H1 (cell line): Measurements from ENCODE around the gene TRMT61B. TPM values are rescaled to one million over a fixed set of nuclear protein-coding genes. Genes with fewer than 3 reads are reported as not detected.
A peak's percentile ranks its signal among the peaks of the same experiment; 100 is the strongest.

Experiments used
- CTCF ChIA-PET: fragments of 300-600 bp; sonication (Branson Sonifier 250); formaldehyde crosslinking; loops from one replicate; lab custom pipeline; 2021; ENCODE audit not compliant: partially characterized antibody; lab: Charles Lee
- POLR2A ChIA-PET: fragments of 300-600 bp; sonication (Branson Sonifier 250); formaldehyde crosslinking; loops from one replicate; lab custom pipeline; 2021; ENCODE audit warnings: inconsistent platforms; ENCODE audit not compliant: partially characterized antibody; lab: Charles Lee
- DNase-seq, 2 experiments: peaks; one replicate each; pipeline versions ENCODE4 v3.0.0 to v3.0.0-alpha.2; 2010 to 2022; ENCODE audit warnings: low spot score in 2 of 2, low read depth in 1 of 2, mixed read lengths in 1 of 2
- FAIRE-seq: peaks from 2 replicates; lab custom pipeline; 2011; peaks lifted over from hg19 to GRCh38; lab: Jason Lieb, UNC
- H2AFZ ChIP-seq: 2 replicates; pipeline ENCODE4 v1.8.1; 2012; ENCODE audit warnings: low read length, inconsistent platforms
- H2AK5ac ChIP-seq: 2 replicates; pipeline ENCODE4 v1.6.1; 2013; ENCODE audit warnings: low read depth, low read length
- H2BK120ac ChIP-seq: replicated peaks from 2 replicates; pipeline ENCODE3; 2013; ENCODE audit warnings: low read depth, low read length, inconsistent platforms
- H2BK12ac ChIP-seq: 2 replicates; pipeline ENCODE4 v1.6.1; 2013; ENCODE audit warnings: low read depth, low read length
- H2BK15ac ChIP-seq: 2 replicates; pipeline ENCODE4 v1.6.1; 2013; ENCODE audit warnings: low read length
- H2BK20ac ChIP-seq: 2 replicates; pipeline ENCODE4 v1.6.1; 2013; ENCODE audit warnings: low read length
- H2BK5ac ChIP-seq: 2 replicates; pipeline ENCODE4 v1.6.1; 2013; ENCODE audit warnings: low read depth, low read length
- H3K14ac ChIP-seq: 2 replicates; pipeline ENCODE4 v1.6.1; 2013; ENCODE audit warnings: inconsistent platforms; ENCODE audit not compliant: insufficient read length
- H3K18ac ChIP-seq: 2 replicates; pipeline ENCODE4 v1.6.1; 2013; ENCODE audit warnings: low read length; ENCODE audit errors: extremely low read depth
- H3K23ac ChIP-seq: 2 replicates; pipeline ENCODE4 v1.6.1; 2013; ENCODE audit warnings: inconsistent platforms; ENCODE audit not compliant: insufficient read length
- H3K23me2 ChIP-seq: 2 replicates; pipeline ENCODE4 v1.6.1; 2013; ENCODE audit warnings: low read depth, low read length
- H3K27ac ChIP-seq: 2 replicates; pipeline ENCODE4 v1.6.1; 2011; ENCODE audit warnings: low read depth, low read length, inconsistent platforms
- H3K27me3 ChIP-seq, 4 experiments: replicated peaks in 1 of 4; 1 replicate in 1 of 4; 2 replicates in 3 of 4; pipeline versions ENCODE4 v1.6.1 to v1.8.1; 2011 to 2013; ENCODE audit warnings: low read length in 3 of 4, mild to moderate bottlenecking in 3 of 4, inconsistent platforms in 2 of 4, mixed read lengths in 2 of 4, moderate library complexity in 1 of 4; ENCODE audit not compliant: control insufficient read depth in 3 of 4, insufficient read depth in 3 of 4; ENCODE audit errors: extremely low read depth in 1 of 4
- H3K36me3 ChIP-seq, 4 experiments: 2 replicates each; pipeline versions ENCODE4 v1.6.1 to v1.8.1; 2011 to 2013; ENCODE audit warnings: mild to moderate bottlenecking in 4 of 4, low read length in 3 of 4, moderate library complexity in 2 of 4, control low read depth in 1 of 4, inconsistent platforms in 1 of 4; ENCODE audit not compliant: insufficient read depth in 4 of 4, control insufficient read depth in 2 of 4
- H3K4ac ChIP-seq: replicated peaks from 2 replicates; pipeline ENCODE3; 2013; ENCODE audit warnings: low read length, low read depth, mixed read lengths, inconsistent platforms; ENCODE audit not compliant: insufficient read length
- H3K4me1 ChIP-seq, 4 experiments: replicated peaks in 1 of 4; 1 replicate in 1 of 4; 2 replicates in 3 of 4; pipeline versions ENCODE4 v1.6.1 to v1.8.1; 2011 to 2013; ENCODE audit warnings: low read length in 3 of 4, inconsistent platforms in 2 of 4, mixed read lengths in 1 of 4; ENCODE audit not compliant: insufficient read depth in 4 of 4, control insufficient read depth in 3 of 4
- H3K4me2 ChIP-seq, 2 experiments: 2 replicates each; pipeline versions ENCODE4 v1.6.1 to v1.8.1; 2011 to 2013; ENCODE audit warnings: low read depth in 2 of 2, low read length in 2 of 2, control low read depth in 1 of 2, inconsistent platforms in 1 of 2, mild to moderate bottlenecking in 1 of 2; ENCODE audit not compliant: insufficient read depth in 1 of 2
- H3K4me3 ChIP-seq, 4 experiments: fragments of 200-600, 300-600 bp in 1 of 4; sonication (generic), shearing (Covaris generic), sonication (Bioruptor Twin) in 1 of 4; 2 replicates each; pipeline versions ENCODE4 v1.5.1 to v1.8.1; 2011 to 2016; ENCODE audit warnings: low read length in 4 of 4, low read depth in 3 of 4, control low read depth in 2 of 4, inconsistent platforms in 2 of 4, mild to moderate bottlenecking in 2 of 4, mixed read lengths in 1 of 4, moderate library complexity in 1 of 4; ENCODE audit not compliant: insufficient read depth in 2 of 4; ENCODE audit errors: extremely low read depth in 1 of 4
- H3K56ac ChIP-seq: replicated peaks from 2 replicates; pipeline ENCODE3; 2013; ENCODE audit warnings: low read depth, mild to moderate bottlenecking, mixed read lengths, low read length, inconsistent platforms; ENCODE audit not compliant: insufficient read length
- H3K79me1 ChIP-seq: 2 replicates; pipeline ENCODE4 v1.6.1; 2013; ENCODE audit warnings: low read depth, low read length, control low read depth
- H3K79me2 ChIP-seq, 2 experiments: 2 replicates each; pipeline versions ENCODE4 v1.6.1 to v1.8.1; 2012 to 2013; ENCODE audit warnings: low read length in 2 of 2, mild to moderate bottlenecking in 2 of 2, inconsistent platforms in 1 of 2; ENCODE audit not compliant: insufficient read depth in 2 of 2, control insufficient read depth in 1 of 2
- H3K9ac ChIP-seq, 4 experiments: replicated peaks in 1 of 4; 1 replicate in 1 of 4; 2 replicates in 3 of 4; pipeline versions ENCODE4 v1.6.1 to v1.8.1; 2011 to 2013; ENCODE audit warnings: low read depth in 3 of 4, low read length in 3 of 4, control low read depth in 2 of 4, mild to moderate bottlenecking in 2 of 4, moderate library complexity in 2 of 4, inconsistent platforms in 1 of 4; ENCODE audit errors: extremely low read depth in 1 of 4
- H3K9me3 ChIP-seq, 2 experiments: 2 replicates each; pipeline versions ENCODE4 v1.6.1 to v1.8.1; 2012 to 2013; ENCODE audit warnings: mild to moderate bottlenecking in 2 of 2, moderate library complexity in 2 of 2, control low read depth in 1 of 2, inconsistent platforms in 1 of 2, low read depth in 1 of 2, low read length in 1 of 2, mixed read lengths in 1 of 2; ENCODE audit not compliant: insufficient read depth in 2 of 2
- H4K20me1 ChIP-seq, 2 experiments: replicated peaks in 1 of 2; 2 replicates each; pipeline versions ENCODE3 to v1.8.1; 2011 to 2013; ENCODE audit warnings: inconsistent platforms in 2 of 2, low read length in 2 of 2, mild to moderate bottlenecking in 1 of 2; ENCODE audit not compliant: insufficient read depth in 2 of 2, control insufficient read depth in 1 of 2
- H4K5ac ChIP-seq: 2 replicates; pipeline ENCODE4 v1.6.1; 2013; ENCODE audit warnings: low read length, low read depth, mixed read lengths, inconsistent platforms; ENCODE audit not compliant: insufficient read length
- H4K8ac ChIP-seq: 2 replicates; pipeline ENCODE4 v1.8.0; 2013; ENCODE audit warnings: mild to moderate bottlenecking, moderate library complexity, low read length, inconsistent platforms; ENCODE audit not compliant: insufficient read depth; ENCODE audit errors: extremely low read depth
- H4K91ac ChIP-seq: replicated peaks from 2 replicates; pipeline ENCODE3; 2013; ENCODE audit warnings: low read length, mixed read lengths, inconsistent platforms; ENCODE audit not compliant: insufficient read length
- BRCA1 ChIP-seq: IDR thresholded peaks from 2 replicates; pipeline ENCODE4 v1.6.1; 2012; ENCODE audit warnings: low read depth, low read length, improper control_type of control experiment
- CBX5 ChIP-seq: fragments of 300-800, 300-1000 bp; sonication (generic); IDR thresholded peaks from 2 replicates; pipeline ENCODE4 v1.7.1; 2016; ENCODE audit warnings: antibody characterized with exemption, low read length, low read depth
- EP300 ChIP-seq, 2 experiments: IDR thresholded peaks; 1 replicate in 1 of 2; 2 replicates in 1 of 2; pipeline ENCODE4 v1.6.1; 2011 to 2012; ENCODE audit warnings: low read depth in 2 of 2, low read length in 2 of 2, mild to moderate bottlenecking in 2 of 2, borderline replicate concordance in 1 of 2, inconsistent platforms in 1 of 2, moderate library complexity in 1 of 2
- GTF2F1 ChIP-seq: IDR thresholded peaks from 2 replicates; pipeline ENCODE4 v1.6.1; 2012; ENCODE audit warnings: low read depth, low read length, improper control_type of control experiment, borderline replicate concordance
- RAD21 ChIP-seq, 2 experiments: IDR thresholded peaks in 1 of 2; conservative IDR thresholded peaks in 1 of 2; 2 replicates each; pipeline ENCODE4 v1.6.1; 2011; ENCODE audit warnings: low read depth in 2 of 2, low read length in 2 of 2, improper control_type of control experiment in 1 of 2, inconsistent platforms in 1 of 2, mild to moderate bottlenecking in 1 of 2, moderate library complexity in 1 of 2
- SIRT6 ChIP-seq: IDR thresholded peaks from one replicate; pipeline ENCODE4 v1.7.1; 2012; ENCODE audit warnings: low read length, inconsistent platforms
- SUZ12 ChIP-seq: fragments of 200-600 bp; sonication (generic); IDR thresholded peaks from 2 replicates; pipeline ENCODE4 v1.6.1; 2012; ENCODE audit warnings: mild to moderate bottlenecking, inconsistent platforms, low read length, moderate library complexity, mixed read lengths
- TAF7 ChIP-seq: optimal IDR thresholded peaks from 2 replicates; pipeline ENCODE3; 2011; ENCODE audit warnings: low read depth, mild to moderate bottlenecking, inconsistent platforms, low read length, moderate library complexity, borderline replicate concordance
- WGBS, 2 experiments: shearing (Covaris generic) in 1 of 2; methylation state at CpG; one replicate each; pipeline versions ENCODE4 v1.1.6 to v1.1.7; 2013 to 2015; ENCODE audit warnings: low lambda C conversion rate in 2 of 2, mixed read lengths in 2 of 2, inconsistent platforms in 1 of 2, low coverage in 1 of 2, missing lambda C conversion rate in 1 of 2; ENCODE audit not compliant: insufficient replicate concordance in 2 of 2, insufficient coverage in 1 of 2, insufficient read length in 1 of 2; ENCODE audit errors: extremely low coverage in 1 of 2, missing lambda C conversion rate in 1 of 2; 5-methylcytosine and 5-hydroxymethylcytosine counted together
- polyA plus RNA-seq, 7 experiments: library from polyadenylated mRNA; depleted of rRNA in 3 of 7; stranded (reverse) in 5 of 7; unstranded in 2 of 7; fragments of >200 nt in 5 of 7; fragments of 200-250 nt in 2 of 7; gene quantifications; 1 replicate in 5 of 7; 2 replicates in 1 of 7; 4 replicates in 1 of 7; pipeline versions ENCODE4 v1.2.1 to v1.2.3, GENCODE V29; 2011 to 2013; ENCODE audit warnings: missing spikeins in 2 of 7, mixed read lengths in 2 of 7
- total RNA-seq: library from RNA; stranded (reverse); fragmentation: NEBNext Ultra II Directional; extraction: Animal tissue kit (Norgen Biotek cat#: 25700); gene quantifications from 2 replicates; pipeline ENCODE4 v1.2.1, GENCODE V29; 2021

The TRMT61B gene
- total and polyA plus RNA-seq, 2 of the 8 experiments (the other 6 are each of a cell fraction or from before 2014, with no cell fraction given) = 10.4 to 27.8 TPM

DNA sequence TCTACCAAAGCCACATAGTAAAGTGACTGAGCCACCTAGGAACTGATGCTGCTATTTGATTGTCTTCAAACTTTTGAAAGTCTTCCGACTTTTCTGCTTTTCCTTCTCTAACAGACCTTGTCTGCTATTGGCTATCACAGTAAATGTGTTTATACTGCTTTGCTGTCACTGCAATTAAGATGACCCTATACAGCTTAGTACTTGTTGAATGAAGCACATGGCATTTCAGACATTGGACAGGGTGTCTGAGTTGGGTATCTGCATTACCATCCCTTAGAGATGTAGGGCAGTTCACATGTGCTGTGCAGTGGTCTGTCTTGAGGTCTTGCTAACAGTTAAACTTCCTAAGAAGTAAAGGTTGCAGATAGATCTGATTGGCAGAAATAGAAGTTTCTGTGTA is 27.9 kb upstream of the TRMT61B start:
- Histone ChIP-seq H3K23ac (no peak overlapping the region), H4K20me1 (peaks cover 23 to 48% of the 10 kb centered on the region in 2 experiments), H4K8ac (no peak overlapping the region), H3K79me1 (peaks cover 2% of the 10 kb centered on the region; the same call in 1 of the 2 replicates), H3K9me3 (no peaks in the 10 kb centered on the region), H3K4me2 (peak overlapping the region; percentile 21 to 73; a peak in 3 of 4 replicates), H3K56ac (no peak overlapping the region), H3K18ac (no peak overlapping the region), H2BK12ac (no peak overlapping the region), H2BK15ac (no peak overlapping the region), H2BK20ac (no peak overlapping the region), H3K23me2 (0 out of 2 replicates have a peak, but pooled peaks cover 2% of the 10 kb centered on the region), H4K91ac (no peak overlapping the region), H3K79me2 (peaks cover 76 to 86% of the 10 kb centered on the region in 2 experiments), H2BK5ac (no peak overlapping the region), H3K27me3 (no peaks in the 10 kb centered on the region), H3K4ac (no peak overlapping the region), H2AFZ (no peak overlapping the region), H4K5ac (no peak overlapping the region), H3K36me3 (peaks cover 3 to 16% (median 9%) of the 10 kb centered on the region in 4 experiments), H2AK5ac (no peak overlapping the region), H3K4me1 (peaks cover 0 to 3% (median 3%) of the 10 kb centered on the region in 4 experiments; a peak in 4 of 7 replicates), H3K4me3 (peak overlapping the region in 1 of 4 experiments; percentile 99; a peak in 2 of 8 replicates), H3K27ac (no peak overlapping the region), H3K9ac (no peak overlapping the region), H2BK120ac (no peak overlapping the region), H3K14ac (no peak overlapping the region)
- CTCF ChIA-PET = no interaction called here
- FAIRE-seq = no peak
- POLR2A ChIA-PET = interaction anchor here (0.7 to 6.1 kb wide), 3 partner anchors 11 to 58 kb away, joined by 3 to 63 read pairs (median 56); partner anchors contain the start of gene TRMT61B
- DNase-seq = no peak
- 84% methylated on average over 1 of the region's 1 CpG; no CpG with 5 or more reads in 1 of the 2 experiments for WGBS, 2 experiments
- no peak for TF ChIP-seq EP300 (IDR thresholded peaks at IDR 0.05; ENCODE audit: borderline replicate concordance in 1 of 2, low read depth in 2 of 2, low read length in 2 of 2)
- no peak for TF ChIP-seq RAD21 (IDR thresholded peaks at IDR 0.05 in 1 of 2, conservative IDR thresholded peaks at IDR 0.05 in 1 of 2; ENCODE audit: low read depth in 2 of 2, low read length in 2 of 2)
- no peak for TF ChIP-seq GTF2F1
- TF ChIP-seq BRCA1 = no peak
- no peak for TF ChIP-seq CBX5
- no peak for TF ChIP-seq SIRT6
- no peak for TF ChIP-seq SUZ12
- no peak for TF ChIP-seq TAF7
